GM13977 (cell line): ENCODE results near the gene MOB3C.

Source experiments
- DNase-seq: peaks from one replicate; pipeline ENCODE4 v3.0.0; 2012; ENCODE audit warnings: low spot score
- CTCF ChIP-seq: IDR thresholded peaks from 2 replicates; pipeline ENCODE4 v1.5.1; 2012; ENCODE audit warnings: mild to moderate bottlenecking, control low read depth; ENCODE audit not compliant: insufficient read depth; ENCODE audit errors: extremely low read depth, missing control alignments
- in situ Hi-C: fragments of 300-500 bp; cut with MboI; formaldehyde crosslinking; loops from one replicate; pipeline ENCODE4 v1.12.0; 2022; ENCODE audit warnings: low sequenced_read_pairs, low pct_unique_long_range_greater_than_20kb, mixed read lengths, inconsistent platforms; ENCODE audit not compliant: unreplicated experiment

The MOB3C gene

DNA sequence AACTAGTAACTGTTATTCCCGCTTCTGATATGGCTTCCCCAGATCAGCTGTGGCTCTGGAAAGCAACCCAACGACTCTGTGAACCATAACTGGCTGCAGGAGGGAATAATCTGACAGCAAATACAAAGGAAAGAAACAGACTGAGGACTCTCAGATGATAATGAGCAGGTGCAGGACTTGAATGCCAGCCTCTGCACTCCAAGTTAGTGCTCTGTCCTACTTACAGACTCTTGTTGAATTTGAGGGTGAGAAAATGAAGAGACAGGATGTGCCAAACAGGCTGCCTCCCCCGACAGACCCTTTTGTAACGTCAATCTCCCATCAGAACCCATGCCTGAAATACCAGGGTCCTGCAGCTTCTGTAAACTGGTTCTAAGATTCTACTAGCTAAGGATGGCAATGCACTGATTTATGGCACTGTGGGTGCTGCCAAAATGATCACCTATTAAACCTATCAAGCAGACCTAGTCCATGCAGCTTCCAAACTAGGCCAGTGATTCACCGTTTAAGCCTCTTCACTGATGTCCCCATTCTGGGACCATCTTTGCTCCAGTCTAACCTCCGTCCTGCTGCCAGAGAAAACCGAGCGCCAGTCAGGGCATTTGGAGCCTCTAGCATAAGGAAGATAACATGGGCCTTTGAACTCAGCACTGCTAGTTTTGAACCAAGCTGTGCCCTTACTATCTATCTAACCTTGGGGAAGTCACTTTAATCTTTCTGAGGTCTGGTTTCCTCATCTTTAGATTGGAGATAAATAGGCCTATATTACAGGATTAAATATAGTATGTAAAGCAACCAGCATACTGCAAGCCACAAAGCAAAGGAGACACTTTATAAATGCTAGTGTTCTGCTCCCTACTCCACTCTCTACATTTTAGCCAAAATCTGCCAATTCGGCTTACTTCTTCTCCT, 17.3 kb downstream of the MOB3C start:
- DNase-seq = no peak
- in situ Hi-C loops = no loop called here
- TF ChIP-seq CTCF = no peak

DNA sequence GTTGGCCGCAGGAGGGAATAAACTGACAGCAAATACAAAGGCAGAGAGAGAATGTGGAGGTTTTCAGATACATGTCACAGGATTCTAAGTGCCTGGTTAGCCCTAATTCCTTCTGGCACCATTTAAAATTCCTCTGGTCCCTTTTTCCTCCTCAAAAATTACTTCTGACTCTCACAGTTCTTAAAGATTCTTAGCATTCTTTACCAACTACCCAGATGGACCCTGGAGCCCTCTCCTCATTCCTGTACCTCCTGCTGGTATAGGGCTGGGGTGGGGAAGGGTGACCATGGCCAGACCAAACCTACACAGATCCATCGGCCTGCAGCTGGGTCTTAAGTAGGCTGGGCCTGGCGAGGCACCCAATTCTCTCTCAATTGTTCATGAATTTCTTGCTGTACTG, 19.8 kb downstream of the MOB3C start:
- in situ Hi-C loops = no loop called here
- TF ChIP-seq CTCF = no peak

GRCh38 chr1:46596036-46596435, 20.6 kb downstream of the MOB3C start:
- TF ChIP-seq CTCF = no peak
- DNase-seq = no peak
- in situ Hi-C loops = no loop called here

More for the DNA sequence above, 19.8 kb downstream of the MOB3C start:
- no peak for DNase-seq

DNA sequence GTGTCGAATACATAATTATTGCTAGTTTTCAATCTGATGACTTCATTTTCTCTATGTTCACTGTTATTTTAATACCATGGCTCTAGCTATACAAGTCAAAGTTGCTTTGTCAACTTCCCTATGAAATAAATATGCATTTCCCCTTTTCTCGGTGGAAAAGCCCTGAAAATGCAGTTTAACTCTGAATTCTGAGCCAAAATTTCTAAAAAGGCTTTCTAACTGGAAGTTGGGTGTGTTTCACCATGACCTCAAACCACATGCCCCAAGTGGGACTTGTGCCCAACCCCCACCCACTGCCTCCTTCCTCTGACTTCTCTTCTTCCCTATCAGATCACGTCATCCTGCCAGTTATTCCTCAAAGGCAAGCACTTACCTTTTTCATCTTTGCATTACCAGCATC, 21.5 kb downstream of the MOB3C start:
- TF ChIP-seq CTCF = no peak
- DNase-seq = no peak
- in situ Hi-C loops = no loop called here

DNA sequence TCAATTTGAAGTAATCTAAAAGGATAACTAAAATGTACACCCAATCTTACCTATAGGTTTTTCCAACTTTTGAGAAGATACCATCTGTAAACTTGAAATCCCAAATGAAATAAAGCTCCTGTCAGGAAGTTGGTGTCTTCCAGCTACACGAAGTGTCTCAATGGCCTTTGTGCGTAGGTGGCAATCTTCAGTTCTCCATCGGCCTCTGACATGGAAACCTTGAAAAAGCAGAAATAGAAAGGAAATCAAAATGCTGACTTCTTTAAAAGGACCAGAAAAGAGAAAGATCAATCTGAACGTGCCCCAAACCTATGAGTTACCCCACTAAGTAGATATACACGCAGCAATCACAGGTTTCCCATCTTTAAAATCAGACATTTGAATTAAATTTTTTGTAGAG, 22.5 kb downstream of the MOB3C start:
- DNase-seq = no peak
- in situ Hi-C loops = no loop called here
- TF ChIP-seq CTCF = no peak

GRCh38 chr1:46592823-46593222, 23.8 kb downstream of the MOB3C start:
- no peak for TF ChIP-seq CTCF
- in situ Hi-C loops = no loop called here
- no peak for DNase-seq

DNA sequence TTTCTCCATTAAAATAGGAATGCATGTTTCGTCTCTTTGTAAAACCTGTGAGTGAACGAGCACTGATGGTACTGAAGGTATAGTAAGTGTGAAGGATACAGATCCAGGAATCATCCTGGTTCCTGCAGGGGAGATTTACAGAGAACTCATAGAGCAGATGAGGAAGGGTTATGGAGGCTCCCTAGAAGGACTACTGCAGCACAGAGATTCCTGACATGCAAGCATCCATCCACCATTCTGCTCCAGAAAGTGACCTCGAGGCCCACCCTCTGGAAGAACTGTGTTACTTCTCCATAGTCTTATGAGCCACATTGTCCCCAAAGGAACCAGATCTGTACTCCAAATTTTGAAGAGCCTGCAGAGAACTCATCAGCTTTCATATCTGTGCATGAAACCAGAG, 27.1 kb downstream of the MOB3C start:
- no peak for DNase-seq
- TF ChIP-seq CTCF = no peak
- in situ Hi-C loops = no loop called here
